Lung (tissue), 12 donors: ENCODE results near the gene TET1. TPM values are rescaled to one million over a fixed set of nuclear protein-coding genes. Genes with fewer than 3 reads are reported as not detected.
"Not testable (repeated sequence)": the region's sequence is repeated elsewhere in the genome, so short reads cannot be mapped to it uniquely, and the experiment has no call there.

Experiments
- ATAC-seq: fragments of 200-7000 bp; cut with Tn5 transposase; one replicate; pipeline ENCODE4 v1.9.1; 2020; ENCODE audit warnings: moderate number of reproducible peaks; ENCODE audit not compliant: insufficient read depth, low FRiP score
- DNase-seq, 3 donors: peaks; one replicate each; pipeline ENCODE4 v3.0.0-alpha.2; 2013 to 2017
- H3K27ac ChIP-seq, 2 donors: one replicate each; pipeline ENCODE4 v1.5.1; 2013; ENCODE audit warnings: mild to moderate bottlenecking in 2 of 2, moderate library complexity in 2 of 2, control low read depth in 1 of 2, inconsistent platforms in 1 of 2, low read depth in 1 of 2, low read length in 1 of 2
- H3K27me3 ChIP-seq, 3 donors: one replicate each; pipeline ENCODE4 v1.5.1; 2013; ENCODE audit warnings: low read length in 2 of 3; ENCODE audit not compliant: control insufficient read depth in 3 of 3, insufficient read depth in 3 of 3
- H3K36me3 ChIP-seq, 4 donors: one replicate each; pipeline ENCODE4 v1.5.1; 2013; ENCODE audit warnings: low read length in 4 of 4, mild to moderate bottlenecking in 1 of 4, moderate library complexity in 1 of 4; ENCODE audit not compliant: control insufficient read depth in 4 of 4, insufficient read depth in 4 of 4
- H3K4me1 ChIP-seq, 5 donors: one replicate each; pipeline ENCODE4 v1.5.1; 2013; ENCODE audit warnings: low read length in 5 of 5, mild to moderate bottlenecking in 2 of 5, moderate library complexity in 1 of 5; ENCODE audit not compliant: control insufficient read depth in 5 of 5, insufficient read depth in 5 of 5
- H3K4me3 ChIP-seq: one replicate; pipeline ENCODE4 v1.5.1; 2013; ENCODE audit warnings: mild to moderate bottlenecking, control low read depth, moderate library complexity
- H3K9ac ChIP-seq, 2 donors: one replicate each; pipeline ENCODE4 v1.5.1; 2013; ENCODE audit warnings: low read length in 2 of 2, control low read depth in 1 of 2; ENCODE audit not compliant: insufficient read depth in 1 of 2
- H3K9me3 ChIP-seq, 4 donors: one replicate each; pipeline ENCODE4 v1.5.1; 2013; ENCODE audit warnings: low read length in 3 of 4, mild to moderate bottlenecking in 1 of 4, moderate library complexity in 1 of 4; ENCODE audit not compliant: control insufficient read depth in 4 of 4, insufficient read depth in 3 of 4
- CTCF ChIP-seq: IDR thresholded peaks from 2 replicates; pipeline ENCODE4 v1.5.1; 2012; ENCODE audit warnings: mild to moderate bottlenecking; ENCODE audit errors: control extremely low read depth, extremely low read depth
- WGBS, 2 donors: extraction: QIAGEN DNeasy Blood & Tissue Kit; methylation state at CpG; one replicate each; pipeline ENCODE4 v1.1.7; 2013; 5-methylcytosine and 5-hydroxymethylcytosine counted together
- polyA plus RNA-seq, 2 donors: library from polyadenylated mRNA; stranded (reverse); fragments of 200-250 nt; gene quantifications; one replicate each; pipeline ENCODE4 v1.2.1, GENCODE V29; 2013
- total RNA-seq, 2 donors: library from RNA; depleted of rRNA in 1 of 2; stranded (reverse); fragments of >200 nt in 1 of 2; gene quantifications; one replicate each; pipeline ENCODE4 v1.2.1, GENCODE V29; 2014 to 2021
- donor health status: control.
- donor health status: control.
- donor health status: Bipolar disorder and iron deficiency.
- donor health status: healthy.
- donor health status: DM: yes; HTN: yes; CAD: no.

The TET1 gene
- total and polyA plus RNA-seq, 4 donors: 0.06 to 23.5 (median 0.73) TPM

DNA sequence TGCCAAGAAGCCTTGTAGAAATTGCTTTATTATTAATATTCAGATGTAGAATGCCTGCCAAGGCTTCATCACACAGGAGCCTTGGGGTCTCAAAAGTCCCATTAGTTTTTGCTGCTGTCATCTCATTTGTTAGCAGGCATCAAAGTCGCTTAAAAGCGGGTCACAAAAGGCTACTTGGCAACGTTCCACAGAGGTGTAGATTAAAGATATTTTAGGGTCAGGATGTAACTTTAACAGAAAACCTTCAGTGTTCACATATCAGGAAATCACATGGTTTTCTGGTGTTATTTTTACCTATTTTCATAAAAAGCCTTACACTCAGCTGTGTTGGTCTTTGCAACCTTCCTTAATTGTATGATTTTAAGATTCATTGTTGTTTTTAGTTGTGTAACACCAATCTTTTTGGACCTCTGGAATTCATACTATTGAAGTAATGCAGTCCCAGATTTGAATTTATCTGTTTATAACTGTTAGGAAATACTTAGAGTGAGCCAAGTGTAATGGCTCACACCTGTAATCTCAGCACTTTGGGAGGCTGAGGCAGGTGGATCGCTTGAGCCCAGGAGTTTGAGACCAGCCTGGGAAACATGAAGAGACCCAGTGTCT, 65.3 kb downstream of the TET1 start:
- no peaks in the 10 kb centered on the region for H3K9me3 ChIP-seq
- H3K4me3 ChIP-seq: no peak overlapping the region
- ATAC-seq (no peak), DNase-seq (no peak)
- H3K36me3 ChIP-seq: peaks cover 0 to 2% (median 0%) of the 10 kb centered on the region in 4 donors
- 51 to 61% methylated on average over 4 of the region's 4 CpGs for WGBS, 2 donors
- H3K27ac ChIP-seq: no peak overlapping the region
- H3K4me1 ChIP-seq: peaks cover 0 to 18% (median 0%) of the 10 kb centered on the region in 5 donors
- TF ChIP-seq CTCF: no peak
- H3K27me3 ChIP-seq: no peaks in the 10 kb centered on the region
- no peak overlapping the region for H3K9ac ChIP-seq

- WGBS, 2 donors: 60 to 66% methylated on average over 6 of the region's 6 CpGs
- DNase-seq: peak in 2 of 3 donors; percentile 31 to 33
- no peak overlapping the region for H3K9ac ChIP-seq
Measured at GRCh38 chr10:68628576-68629127, 68.5 kb downstream of the TET1 start.

GRCh38 chr10:68632271-68632560, 72.1 kb downstream of the TET1 start:
- H3K4me1 ChIP-seq, ATAC-seq, H3K27ac ChIP-seq, H3K9ac ChIP-seq, DNase-seq, H3K4me3 ChIP-seq, H3K36me3 ChIP-seq, H3K9me3 ChIP-seq, H3K27me3 ChIP-seq: not testable (repeated sequence)
- WGBS, 2 donors: 96 to 100% methylated on average over 9 to 10 of the region's 10 CpGs

More at GRCh38 chr10:68628576-68629127, 68.5 kb downstream of the TET1 start:
- Histone ChIP-seq H3K27ac (no peak overlapping the region), H3K4me1 (peaks cover 0 to 11% (median 0%) of the 10 kb centered on the region in 5 donors), H3K27me3 (no peaks in the 10 kb centered on the region), H3K9me3 (no peaks in the 10 kb centered on the region), H3K36me3 (peaks cover 0 to 5% (median 0%) of the 10 kb centered on the region in 4 donors), H3K4me3 (no peak overlapping the region)
- TF ChIP-seq CTCF: no peak
- no peak for ATAC-seq

DNA sequence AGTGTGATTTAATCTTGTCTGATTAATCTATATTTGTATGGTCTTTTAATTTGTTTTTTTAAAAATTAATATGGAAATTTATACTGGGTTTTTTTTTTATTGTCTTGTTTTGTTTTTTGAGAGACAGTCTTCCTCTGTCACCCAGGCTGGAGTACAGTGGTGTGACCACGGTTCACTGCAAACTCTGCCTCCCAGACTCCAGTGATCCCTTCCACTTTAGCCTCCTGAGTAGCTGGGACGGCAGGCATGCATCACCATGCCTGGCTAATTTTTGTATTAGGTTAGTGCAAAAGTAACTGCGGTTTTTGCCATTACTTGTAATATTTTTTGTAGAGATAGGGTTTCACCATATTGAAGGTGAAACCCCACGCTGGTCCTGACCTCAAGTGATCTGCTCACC, 73.1 kb downstream of the TET1 start:
- no peak overlapping the region for H3K27ac ChIP-seq
- DNase-seq (no peak), ATAC-seq (no peak)
- H3K9ac ChIP-seq: no peak overlapping the region
- no peak overlapping the region for H3K4me3 ChIP-seq
- H3K27me3 ChIP-seq: no peaks in the 10 kb centered on the region
- H3K9me3 ChIP-seq: no peaks in the 10 kb centered on the region
- H3K36me3 ChIP-seq: peaks cover 0 to 5% (median 0%) of the 10 kb centered on the region in 4 donors
- 95 to 96% methylated on average over 4 of the region's 4 CpGs for WGBS, 2 donors
- H3K4me1 ChIP-seq: peaks cover 0 to 5% (median 0%) of the 10 kb centered on the region in 5 donors
- no peak for TF ChIP-seq CTCF
